ENCODE measurements around the gene UGT1A1.

UGT1A1 gene

DNA sequence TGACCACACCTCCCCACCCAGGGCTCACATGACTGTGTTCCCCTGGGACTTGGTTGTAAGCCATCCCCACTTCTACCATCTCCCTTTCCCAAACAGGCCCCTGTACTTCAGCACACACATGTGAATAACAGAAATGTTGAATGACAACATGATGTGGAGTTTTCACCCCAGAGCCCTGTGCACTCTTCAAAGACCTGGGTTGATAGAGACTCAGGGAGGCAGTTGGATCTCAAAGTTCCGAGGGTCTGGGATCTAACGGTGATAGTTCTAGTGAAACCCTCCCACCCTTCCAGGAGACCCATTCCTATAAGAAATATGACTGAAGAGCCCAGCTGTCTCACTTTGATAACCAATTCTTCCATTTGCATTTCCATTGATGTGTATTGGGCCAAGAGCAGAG, 18.0 kb downstream of the UGT1A1 start, which contains the start of gene MROH2A:
Gene MROH2A, plus strand, starts transcription at position 301 of the 400 bp plus-strand sequence. CDS start 1,029 bp downstream, outside the sequence.
- TF ChIP-seq, protein P1, sequence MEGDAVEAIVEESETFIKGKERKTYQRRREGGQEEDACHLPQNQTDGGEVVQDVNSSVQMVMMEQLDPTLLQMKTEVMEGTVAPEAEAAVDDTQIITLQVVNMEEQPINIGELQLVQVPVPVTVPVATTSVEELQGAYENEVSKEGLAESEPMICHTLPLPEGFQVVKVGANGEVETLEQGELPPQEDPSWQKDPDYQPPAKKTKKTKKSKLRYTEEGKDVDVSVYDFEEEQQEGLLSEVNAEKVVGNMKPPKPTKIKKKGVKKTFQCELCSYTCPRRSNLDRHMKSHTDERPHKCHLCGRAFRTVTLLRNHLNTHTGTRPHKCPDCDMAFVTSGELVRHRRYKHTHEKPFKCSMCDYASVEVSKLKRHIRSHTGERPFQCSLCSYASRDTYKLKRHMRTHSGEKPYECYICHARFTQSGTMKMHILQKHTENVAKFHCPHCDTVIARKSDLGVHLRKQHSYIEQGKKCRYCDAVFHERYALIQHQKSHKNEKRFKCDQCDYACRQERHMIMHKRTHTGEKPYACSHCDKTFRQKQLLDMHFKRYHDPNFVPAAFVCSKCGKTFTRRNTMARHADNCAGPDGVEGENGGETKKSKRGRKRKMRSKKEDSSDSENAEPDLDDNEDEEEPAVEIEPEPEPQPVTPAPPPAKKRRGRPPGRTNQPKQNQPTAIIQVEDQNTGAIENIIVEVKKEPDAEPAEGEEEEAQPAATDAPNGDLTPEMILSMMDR (IDR thresholded peaks at IDR 0.05; ENCODE audit: extremely low read depth, missing control alignments) = no peak
- DNase-seq (ENCODE audit: low spot score) = no peak

DNA sequence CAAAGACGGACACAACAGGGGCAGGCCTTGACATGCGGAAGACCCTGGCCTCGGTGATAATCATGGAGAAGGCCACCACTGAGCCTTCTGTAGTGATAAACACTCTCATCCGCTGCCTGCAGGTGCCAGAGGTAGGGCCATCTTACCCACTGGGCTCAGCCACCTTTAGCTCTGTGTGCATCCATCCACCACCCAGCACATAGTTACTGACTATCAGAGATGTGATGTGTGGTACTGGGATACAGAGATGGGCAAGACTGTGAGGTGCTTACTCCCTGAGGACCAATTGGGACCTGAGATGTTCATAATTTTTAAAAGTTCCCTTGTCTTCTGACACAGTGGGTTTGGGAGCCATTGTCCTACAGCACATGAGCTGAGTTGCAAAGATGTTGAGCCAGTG, 19.7 kb downstream of the UGT1A1 start:
- TF ChIP-seq, protein P1 (IDR thresholded peaks at IDR 0.05; ENCODE audit: extremely low read depth, missing control alignments) = no peak
- DNase-seq (ENCODE audit: low spot score) = no peak

DNA sequence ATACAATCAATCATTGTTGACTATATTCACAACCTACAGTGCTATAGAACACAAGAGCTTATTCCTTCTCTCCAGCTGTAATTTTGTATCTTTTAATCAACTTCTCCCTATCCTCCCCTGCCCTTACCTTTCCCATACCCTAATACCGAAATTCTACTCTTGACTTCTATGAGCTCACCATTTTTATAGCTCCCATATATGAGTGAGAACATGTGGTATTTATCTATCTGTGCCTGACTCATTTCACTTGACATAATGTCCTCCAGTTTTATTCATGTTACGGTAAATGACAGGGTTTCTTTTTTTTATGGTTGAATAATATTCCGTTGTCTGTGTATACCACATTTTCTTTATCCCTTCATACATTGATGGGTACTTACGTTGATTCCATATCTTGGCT, 20.7 kb downstream of the UGT1A1 start:
- DNase-seq (ENCODE audit: low spot score) = no peak
- TF ChIP-seq, protein P1 (IDR thresholded peaks at IDR 0.05; ENCODE audit: extremely low read depth, missing control alignments) = no peak

DNA sequence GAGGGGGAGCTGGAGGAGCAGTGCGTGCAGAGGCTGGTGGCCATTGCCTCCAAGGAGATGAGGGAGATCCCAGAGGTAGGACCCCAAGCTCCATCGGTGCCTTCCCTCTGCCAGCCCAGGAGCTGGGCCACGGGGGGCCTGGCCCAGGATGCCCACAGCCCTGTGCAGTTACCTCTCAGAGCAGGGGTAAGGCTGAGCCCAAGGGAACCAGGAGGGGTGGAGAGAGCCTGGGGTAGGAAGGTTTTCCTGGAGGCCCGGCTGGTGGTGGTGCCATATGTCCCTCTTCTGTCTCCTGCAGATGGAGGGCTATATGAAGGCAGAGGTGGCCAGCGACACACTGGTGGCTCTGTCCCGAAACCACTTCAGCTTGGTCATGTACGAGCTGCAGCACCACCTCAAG, 29.5 kb downstream of the UGT1A1 start:
- TF ChIP-seq, protein P1 (IDR thresholded peaks at IDR 0.05; ENCODE audit: extremely low read depth, missing control alignments) = no peak
- no peak for DNase-seq (ENCODE audit: low spot score)

DNA sequence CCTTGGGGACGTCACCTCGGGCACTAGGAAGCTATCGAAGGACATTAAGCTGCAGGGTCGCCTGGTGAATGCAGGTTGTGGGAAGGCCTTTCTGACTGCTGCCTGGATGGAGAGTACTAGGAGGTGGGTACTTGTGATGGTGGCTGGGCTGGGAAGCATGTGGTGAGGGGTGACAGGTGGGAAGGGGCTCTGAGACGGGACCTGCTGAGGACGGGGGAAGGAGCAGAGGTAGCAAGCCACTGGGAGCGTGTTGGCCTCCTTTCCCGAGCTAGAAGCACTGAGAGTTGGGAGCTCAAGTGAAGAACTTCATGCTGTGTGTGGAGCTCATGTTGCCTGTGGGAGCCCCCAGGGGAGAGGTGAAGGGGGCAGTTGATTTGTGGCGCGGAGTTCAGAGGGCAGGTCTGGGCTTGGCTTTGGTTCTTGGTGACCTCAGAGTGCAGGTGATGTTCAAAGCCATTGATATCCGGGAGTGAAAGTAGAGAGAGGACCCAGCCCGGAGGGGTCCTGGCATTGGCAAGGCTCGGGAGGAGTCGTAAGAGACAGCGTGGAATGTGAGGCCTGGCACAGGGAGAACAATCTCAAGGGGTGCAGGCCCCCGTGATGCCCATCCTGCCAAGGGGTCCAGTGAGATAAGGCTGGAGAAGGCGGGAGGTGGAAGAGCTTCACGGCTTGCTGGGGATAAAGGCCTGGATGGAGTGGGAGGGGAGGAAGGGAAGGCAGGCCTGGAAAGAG, 31.2 kb downstream of the UGT1A1 start:
- no peak for DNase-seq (ENCODE audit: low spot score)
- TF ChIP-seq, protein P1 (IDR thresholded peaks at IDR 0.05; ENCODE audit: extremely low read depth, missing control alignments) = no peak

DNA sequence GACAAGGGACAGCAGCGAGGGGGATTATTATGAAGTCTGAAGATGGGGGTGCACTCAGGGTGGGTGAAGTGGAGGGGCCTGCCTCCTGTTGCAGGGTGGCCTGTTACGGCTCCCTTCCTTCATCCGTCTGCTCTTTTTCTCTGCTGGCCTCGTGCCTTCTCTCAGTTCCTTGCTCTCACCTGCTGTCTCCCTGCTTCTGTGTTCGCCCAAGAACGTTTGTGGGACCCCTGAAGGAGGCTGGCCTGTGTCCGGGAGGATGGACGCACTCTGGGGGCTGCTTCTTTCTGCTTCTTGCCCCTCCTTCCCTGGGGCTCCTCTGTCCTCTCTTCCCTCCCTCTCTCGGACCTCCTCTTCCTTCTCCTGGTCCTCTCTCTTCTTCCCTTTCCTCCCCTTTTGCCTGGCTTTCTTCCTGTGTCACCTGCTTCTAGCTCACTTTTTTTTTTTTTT, 31.8 kb downstream of the UGT1A1 start:
- TF ChIP-seq, protein P1 (IDR thresholded peaks at IDR 0.05; ENCODE audit: extremely low read depth, missing control alignments) = no peak
- DNase-seq (ENCODE audit: low spot score) = no peak

DNA sequence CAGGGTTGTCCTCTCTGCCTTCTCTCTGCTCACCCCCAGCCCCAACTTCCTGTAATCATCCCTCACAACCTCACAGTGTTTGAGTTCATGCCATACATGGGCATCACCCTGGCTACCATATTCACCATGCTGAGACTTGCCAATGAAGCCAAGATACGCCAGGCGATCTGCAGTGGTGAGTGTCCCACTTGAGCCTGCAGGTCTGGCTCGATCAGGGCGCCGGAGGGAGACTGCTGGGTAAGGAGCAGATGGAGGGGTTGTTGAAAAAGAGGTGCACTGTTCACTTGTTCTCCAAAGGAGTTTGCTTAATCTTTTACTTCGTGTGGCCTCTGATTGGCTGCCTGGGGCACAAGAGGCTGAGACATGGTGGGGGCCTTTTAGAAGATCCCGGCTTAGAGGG, 32.6 kb downstream of the UGT1A1 start:
- DNase-seq (ENCODE audit: low spot score) = no peak
- TF ChIP-seq, protein P1 (IDR thresholded peaks at IDR 0.05; ENCODE audit: extremely low read depth, missing control alignments) = no peak
